ENCODE results near the gene USP6NL.

Gene USP6NL

DNA sequence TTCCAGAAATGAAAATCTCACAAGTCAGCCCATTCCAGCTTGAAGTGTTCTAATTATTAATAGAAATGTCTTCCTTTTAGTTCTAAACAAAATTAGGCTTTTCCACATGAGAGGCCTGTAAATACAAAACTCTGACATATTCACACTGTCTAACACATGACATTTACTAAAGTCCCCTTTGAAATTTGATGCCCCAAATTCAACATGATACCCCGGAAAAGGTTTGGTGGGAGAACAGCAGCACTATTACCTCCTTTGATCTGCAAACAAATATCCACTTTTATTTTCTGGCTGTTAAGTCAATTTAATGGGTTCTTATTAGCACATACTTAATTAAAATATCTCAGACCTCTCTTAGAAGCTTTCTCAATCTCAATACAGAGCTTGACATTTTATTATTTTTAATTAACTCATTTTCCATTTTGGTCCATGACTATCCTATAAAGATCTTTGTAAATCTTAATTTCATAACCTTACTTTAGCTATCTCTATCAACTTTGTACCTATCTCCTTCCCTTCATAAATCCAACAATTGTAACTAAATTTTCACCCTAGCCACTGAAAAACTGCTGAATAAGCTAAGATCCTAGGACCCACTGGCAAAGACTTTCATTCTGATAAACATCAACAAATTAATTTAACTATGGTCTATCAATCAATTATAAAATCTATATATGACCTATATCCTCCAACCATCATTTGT lies 63.2 kb downstream of the USP6NL start:
- no peak for DNase-seq

DNA sequence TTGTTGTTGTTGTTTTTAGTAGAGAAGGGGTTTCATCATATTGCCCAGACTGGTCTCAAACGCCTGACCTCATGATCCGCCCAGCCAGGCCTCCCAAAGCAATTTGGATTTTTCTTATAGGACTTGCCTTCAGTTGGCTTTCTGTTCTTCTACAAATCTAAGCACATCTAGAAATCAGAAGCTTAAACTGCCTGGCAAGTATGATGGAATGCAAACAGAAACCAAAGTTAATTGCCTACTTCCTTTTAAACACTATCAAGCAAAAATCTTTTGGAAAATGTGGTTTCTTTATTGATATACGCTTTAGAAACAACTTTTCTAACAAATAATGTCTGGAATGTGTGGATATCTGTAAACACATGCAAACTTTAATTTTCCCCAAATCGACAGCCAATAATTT lies 64.9 kb downstream of the USP6NL start:
- no peak for DNase-seq

DNA sequence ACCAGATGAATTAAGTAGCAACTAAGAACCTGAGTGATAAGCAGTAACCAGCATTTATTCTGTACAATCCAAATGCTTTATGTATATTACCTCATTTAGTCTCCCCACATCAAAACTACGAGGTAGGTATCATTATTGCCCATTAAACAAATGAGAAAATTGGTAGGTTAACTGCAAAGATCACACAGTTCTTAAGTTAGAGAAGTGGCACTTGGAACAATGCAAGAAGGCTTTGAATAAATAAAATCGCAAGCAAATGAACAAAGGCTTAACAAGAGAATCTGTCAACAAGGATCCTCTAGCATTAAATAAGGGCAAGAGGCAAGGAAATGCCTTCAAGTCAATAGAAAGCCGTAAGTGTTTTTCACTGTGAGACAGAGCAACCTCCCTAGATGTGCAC lies 70.2 kb downstream of the USP6NL start:
- no peak for DNase-seq

DNA sequence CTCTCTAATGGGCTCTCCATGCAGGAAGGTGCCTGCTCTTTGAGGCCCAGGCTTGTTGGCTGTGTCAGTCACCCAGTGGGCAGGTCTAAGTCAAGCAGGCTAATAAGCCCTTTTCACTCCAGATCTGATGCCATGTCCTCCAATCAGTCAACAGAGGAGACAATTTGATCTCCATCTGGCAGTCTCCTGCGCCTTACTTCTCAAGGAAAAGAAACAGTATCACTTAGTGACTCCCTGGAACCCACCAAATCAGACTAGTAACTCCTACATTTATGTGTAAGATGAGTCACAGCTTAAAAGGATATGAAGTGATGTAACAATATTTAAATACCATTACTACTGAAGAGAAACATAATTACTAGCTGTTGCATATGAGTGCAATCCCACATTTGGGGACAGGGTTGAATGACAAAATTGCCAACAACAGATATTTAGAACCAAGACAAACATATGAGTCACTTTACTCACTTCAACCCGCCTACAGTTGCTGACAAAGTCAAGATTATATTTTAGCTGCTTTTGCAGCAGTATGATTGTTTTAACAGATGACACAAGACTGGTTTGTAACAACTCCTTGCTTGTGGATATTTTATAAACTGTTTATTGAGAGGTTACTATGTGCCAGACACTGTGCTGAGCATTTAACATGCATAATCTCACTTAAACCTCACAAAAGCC lies 72.1 kb downstream of the USP6NL start:
- DNase-seq, result peak; percentile 71 to 91

DNA sequence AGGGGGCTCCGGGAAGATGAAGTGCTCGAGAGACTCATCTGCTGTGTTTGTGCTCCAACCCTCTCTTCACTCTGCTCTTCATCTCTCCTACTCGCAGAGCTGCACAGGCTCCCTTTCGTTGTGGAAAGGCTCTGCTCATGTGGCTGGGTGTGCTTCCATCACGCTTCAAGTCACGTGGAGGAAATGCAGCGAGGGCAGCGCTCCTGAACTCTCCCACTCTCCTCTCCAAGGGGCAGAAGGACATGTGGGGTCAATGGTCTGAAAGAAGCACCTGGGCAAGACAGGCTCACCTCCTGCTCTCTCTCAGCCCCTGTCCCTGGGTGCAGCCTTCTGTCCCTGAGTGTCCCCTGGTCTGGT lies 72.6 kb downstream of the USP6NL start:
- no peak for DNase-seq

DNA sequence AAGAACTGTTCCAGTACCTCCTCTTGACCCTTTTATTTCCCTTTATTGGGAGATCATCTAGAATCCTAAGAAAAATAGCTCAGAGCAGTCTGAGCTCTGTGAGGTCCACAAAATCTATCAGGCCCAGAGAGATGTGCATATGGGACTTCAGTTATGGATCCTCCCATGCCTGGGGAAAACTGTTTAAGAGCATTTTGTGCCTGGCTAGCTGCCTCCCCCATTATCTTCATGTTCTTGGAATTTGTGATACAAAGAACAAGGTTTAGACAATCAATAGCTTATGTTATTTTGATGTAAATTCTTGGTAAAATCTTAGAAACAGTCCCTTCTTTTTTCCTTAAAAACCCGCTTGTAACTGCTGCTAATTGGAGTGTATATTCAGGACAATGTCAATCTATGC lies 75.2 kb downstream of the USP6NL start:
- DNase-seq, result no peak

DNA sequence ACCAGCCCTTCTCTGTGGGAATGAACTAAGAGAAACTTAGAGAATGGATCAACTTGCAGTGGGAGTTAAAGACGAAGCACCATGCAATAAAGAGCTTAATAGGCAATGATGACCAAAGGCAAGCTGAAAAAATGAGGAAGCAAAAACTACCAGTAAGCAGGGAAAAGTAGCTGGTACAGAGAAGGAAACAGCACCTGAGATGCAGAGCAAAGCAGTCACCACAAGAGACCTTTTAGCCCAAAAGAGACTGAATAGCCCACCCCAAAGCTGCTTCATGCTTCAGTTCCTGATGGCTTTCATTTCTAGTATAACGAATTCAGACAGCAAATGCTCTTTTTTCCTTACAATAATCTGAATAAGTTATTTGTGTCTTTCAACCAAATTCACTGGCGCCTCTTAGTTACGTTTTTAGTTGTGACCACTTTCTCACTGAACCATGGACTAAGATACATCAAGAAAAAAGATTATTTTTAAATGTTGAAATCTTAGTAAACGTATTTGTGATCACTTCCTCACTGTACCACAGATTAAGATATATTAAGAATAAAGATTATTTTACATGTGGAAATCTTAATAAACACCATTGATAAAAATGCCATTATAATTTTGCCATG lies 76.0 kb downstream of the USP6NL start:
- DNase-seq, result no peak

DNA sequence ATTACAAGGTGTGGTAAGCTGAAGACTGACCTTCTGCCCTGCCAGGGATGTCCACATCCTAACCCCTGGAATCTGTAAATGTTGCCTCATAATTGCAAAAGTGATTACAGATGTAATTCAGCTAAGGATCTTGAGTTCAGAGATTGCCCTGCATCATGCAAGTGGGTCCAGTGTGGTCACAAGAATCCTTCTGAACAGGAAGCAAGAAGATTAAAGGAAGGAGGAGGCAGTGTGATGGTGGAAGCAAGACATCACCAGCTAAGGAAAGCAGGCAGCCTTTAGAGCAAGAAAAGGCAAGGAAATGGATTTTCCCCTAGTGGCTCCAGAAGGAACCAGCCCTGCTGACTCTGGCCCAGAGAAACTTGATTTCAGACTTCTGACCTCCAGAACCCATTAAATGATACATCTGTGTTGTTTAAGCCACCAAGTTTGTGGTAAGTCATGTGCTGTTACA lies 78.1 kb downstream of the USP6NL start:
- peak; percentile 50 to 65 for DNase-seq

DNA sequence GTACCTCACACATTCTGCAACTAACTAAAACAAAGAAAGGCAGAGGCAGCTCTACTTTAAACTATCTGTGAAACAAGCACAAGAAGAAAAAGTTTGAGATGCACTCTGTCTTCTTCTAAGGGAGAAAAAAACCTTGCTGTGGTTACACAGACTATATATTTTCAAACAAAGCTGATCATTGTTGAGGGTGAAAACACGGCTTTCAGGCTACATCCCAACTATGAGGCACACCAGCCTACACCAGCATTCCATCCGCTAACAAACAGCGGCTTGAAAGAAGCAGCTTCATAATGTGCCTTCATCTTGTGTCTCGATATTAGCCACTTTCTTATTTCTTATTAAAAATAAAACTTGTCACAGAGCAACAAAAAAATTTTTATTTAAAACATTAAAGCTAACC lies 79.1 kb downstream of the USP6NL start:
- DNase-seq, result no peak

DNA sequence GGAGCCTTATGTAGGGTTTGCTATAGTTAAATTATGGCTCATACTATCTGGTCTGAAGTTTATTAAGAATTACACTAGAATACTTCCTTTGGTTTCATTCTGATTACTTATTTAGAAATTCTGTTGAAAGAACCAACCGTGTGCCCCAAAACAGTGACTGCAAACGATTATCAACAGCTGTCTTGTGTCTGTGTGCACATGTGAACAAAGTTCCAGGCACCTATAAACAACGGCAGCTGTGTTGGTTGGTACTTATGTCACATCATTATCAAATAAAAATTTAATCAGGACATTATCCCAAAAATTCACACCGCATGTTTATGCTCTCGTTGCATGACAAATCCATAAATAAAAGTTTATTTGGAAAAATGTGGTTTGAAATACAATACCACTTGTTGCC lies 80.6 kb downstream of the USP6NL start:
- no peak for DNase-seq

DNA sequence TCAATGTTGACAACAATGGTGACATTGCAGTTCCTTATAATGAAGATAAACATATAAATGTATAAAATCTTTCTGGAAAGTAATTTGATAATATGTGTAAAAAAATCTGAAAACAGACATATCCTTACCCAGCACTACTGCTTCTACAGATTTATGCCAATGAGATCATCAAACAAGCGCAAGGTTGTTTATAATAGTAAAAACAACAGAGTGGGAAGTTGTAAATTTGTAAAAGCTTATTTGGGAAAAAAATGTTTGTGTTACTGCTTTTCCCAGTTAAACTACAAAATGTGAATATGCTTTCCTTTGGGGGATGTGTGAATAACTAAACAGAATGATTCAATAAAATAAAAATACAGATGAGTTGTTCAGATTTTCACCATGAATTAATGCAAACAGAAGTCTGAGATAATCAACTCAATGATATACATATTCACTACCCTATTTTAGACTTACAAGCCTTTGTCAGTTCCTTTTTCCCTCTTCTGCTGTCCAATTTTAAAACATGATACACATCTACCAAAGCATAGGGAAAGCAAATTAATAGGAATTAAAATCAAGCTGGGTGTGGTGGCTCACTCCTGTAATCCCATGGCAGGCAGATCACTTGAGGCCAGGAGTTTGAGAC lies 82.1 kb downstream of the USP6NL start:
- no peak for DNase-seq

DNA sequence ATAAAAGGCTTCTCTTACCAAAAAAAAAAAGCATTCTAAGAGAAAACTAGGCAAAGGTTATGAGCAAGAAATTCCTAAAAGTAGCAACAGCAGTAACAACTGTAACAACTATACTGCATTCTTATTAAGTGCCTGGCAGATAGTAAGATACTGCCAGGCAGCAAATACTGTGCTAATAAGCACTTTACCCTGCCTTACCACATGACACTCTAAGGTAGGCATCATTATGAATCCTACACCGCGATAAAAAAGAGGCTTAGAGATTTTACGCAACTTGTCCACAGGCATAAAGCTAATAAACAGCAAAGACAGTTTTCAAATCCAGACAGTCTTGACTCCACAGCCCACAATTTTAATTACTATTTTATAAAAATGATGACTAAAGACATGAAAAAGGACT lies 83.2 kb downstream of the USP6NL start:
- DNase-seq, result no peak

DNA sequence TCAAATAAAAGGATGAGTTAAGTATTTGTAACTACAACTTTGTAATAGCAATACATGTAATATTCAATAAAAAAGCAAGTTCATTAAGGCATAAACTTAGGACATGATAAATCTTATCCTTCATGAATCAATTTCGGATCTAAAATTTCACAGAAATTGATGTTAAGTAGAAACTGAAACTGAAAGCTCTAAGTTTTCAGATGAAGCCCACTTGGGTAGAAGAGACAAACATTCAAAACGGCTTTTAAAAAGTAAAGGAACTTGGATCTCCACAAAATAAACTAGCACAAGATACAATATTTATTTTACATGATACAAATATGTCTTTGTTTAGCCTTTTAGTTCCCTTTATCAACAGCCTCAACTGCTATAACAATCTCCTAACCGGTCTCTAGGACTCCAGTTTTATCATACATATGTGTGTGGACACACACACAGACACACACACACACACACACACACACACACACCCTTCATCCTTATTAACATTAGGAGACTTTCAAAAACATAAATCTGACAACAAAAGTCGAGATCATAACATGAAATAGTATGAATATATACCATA lies 83.7 kb downstream of the USP6NL start:
- DNase-seq, result no peak

DNA sequence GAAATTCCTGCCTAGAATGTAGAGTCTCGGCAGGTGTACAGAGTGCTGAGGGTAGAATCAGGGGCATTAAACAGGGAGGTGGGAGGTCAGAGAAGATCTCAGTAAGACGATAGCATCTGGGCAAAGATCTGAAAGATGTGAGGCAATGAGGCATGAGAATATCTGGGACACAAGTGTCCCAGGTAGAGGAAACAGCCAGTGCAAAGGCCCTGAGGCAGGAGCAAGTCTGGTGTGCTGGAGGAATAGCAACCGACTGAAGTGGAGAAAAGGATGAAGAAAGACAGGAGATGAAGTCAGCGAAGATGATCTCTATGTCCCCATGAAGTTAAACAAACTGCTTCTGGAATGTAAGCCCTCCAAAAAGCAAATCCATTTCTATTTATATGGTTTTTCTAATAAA lies 84.4 kb downstream of the USP6NL start:
- DNase-seq, result no peak

DNA sequence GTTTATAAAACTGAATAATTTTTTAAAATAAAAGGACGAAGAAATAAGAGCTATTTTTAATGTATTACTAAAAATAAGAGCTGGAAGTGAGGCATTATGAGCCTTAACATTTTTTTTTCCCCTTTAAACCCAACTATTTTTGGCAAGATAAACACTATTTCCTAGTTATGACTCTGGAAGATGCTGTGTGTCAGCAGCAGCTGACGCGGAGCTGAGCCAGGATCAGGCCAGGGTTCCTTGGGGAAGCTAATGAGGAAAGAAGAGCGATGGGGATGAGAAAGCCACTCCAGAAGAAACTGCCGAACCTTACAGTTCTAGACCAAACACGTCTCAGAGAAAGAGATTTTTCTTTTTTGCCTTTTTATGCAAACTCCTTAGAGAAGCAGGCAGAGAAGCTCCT lies 85.9 kb downstream of the USP6NL start:
- DNase-seq, result no peak

DNA sequence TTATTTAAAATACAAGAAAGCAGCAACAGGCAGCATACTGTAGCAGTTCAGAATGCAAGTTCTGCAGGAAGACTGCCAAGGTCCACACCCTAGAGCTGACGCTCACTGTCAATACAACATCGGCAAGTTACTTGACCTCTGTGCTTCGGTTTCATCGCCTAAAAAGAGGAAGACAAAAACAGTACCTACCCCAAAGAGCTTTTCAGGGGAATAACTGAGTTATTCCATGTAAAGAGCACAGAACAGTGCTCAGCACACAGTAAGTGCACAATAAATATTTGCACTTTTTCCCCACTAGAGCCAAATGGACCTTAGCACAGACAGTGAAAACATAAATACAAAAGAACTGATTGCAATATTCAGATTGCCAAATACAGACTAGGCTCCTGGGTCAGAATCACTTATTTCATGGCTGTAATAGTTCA lies 88.6 kb downstream of the USP6NL start:
- DNase-seq, result peak; percentile 36 to 50

DNA sequence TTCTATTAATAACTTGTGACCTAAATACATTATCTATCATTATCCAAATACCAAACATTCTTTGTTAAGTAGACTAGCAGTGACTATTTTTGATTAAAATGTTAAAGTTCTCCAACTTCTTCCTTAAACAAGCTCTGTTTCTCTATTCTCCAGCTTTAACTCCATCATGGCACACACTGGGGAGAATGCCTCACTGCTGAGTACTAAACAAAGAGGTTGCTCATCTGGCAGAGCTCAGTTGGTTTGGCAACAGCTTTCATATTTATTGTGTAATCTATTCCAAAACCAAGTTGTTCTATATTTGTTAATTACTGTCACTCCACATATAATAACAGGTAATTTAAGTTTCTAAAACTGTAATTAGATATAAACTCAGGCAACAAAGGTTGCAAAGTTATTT lies 89.6 kb downstream of the USP6NL start:
- peak; percentile 31 to 50 for DNase-seq

DNA sequence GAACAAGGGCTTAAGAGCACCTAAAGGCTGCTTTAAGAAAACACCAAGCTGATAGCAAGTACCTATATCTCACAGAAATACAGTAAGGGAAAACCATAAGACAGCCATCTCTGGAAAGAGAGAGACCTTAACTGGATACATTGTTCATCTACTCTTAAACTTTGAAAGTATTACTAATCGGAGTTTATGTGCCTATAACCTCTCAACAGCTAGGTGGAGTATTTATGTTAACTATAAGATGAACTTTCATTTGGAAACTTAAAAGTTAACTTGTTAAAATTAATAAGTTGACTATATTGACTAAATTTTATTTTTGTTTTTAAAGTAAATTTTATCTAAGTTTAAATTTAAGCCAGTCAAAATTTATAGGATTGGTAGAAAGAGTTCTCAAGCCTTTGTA lies 90.6 kb downstream of the USP6NL start:
- no peak for DNase-seq

DNA sequence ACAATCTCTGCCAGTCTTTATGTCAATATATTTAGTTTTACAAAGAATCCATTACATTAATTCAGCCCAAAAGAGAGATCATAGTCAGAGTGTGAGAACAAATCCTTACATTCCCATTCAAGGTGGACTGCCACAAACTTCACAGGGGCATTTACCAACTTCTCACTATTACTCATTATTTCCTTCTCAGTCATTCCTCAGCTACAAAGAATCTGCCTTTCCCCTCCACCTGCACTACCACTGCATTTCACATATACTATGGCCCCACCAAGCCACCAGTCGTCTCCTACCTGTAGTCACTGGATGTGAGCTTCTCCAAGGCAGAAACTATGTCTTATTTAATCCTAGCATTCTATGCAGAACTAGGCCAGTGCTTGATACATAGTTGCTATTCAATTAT lies 94.3 kb downstream of the USP6NL start:
- DNase-seq, result no peak

DNA sequence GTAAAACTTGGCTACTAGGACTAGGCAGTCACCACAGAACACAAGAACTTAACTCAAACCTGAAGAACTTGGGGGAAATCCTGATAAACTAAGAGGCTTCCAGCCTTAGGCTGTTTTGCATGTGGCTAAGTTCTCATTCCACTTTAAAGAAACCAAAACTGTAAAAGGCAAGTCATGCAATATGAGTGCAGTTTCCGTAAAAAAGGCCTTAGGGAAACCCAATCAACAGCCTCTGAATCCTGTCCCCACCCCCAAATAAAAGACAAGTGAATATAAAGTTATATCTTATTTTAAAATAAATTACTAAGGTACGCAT lies 95.1 kb downstream of the USP6NL start:
- peak; percentile 61 to 71 for DNase-seq

DNA sequence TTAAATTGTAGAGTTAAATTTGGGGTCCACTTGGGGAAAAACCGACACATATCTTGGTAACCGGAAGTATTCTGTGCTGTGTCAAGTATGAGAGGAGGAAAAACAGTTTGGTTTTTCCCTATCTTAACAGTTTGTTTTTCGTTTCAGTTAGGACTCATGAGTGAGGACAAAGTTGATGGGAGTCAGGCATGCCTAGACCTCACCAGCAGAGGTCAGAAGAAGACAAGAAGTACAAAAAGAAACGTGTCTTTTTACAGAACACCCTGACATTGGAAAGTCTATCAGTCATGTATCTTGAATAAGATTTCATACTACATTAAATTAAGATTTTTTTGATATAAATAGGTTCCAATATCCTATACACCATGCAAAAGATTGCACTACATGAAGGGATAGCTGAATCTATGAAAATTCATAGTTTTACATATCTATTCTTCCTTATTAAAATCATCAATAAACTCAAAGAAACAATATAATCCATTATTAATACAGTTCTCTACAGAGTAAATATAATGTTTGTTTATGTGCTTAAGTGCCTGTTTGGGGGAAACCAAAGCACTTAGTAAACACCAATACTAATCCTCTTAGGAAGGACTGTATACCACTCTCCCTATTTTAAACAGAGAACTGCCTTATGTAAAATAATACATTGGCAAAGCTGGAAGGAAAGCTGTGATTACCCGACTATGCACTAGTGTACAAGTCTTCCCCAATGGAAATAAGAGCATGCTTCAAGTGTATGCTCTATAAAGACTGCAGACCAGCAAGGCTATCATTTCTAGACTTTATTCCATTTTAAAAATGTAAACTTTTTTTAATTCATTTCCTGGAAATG lies 95.6 kb downstream of the USP6NL start:
- DNase-seq, result peak; percentile 65 to 80

DNA sequence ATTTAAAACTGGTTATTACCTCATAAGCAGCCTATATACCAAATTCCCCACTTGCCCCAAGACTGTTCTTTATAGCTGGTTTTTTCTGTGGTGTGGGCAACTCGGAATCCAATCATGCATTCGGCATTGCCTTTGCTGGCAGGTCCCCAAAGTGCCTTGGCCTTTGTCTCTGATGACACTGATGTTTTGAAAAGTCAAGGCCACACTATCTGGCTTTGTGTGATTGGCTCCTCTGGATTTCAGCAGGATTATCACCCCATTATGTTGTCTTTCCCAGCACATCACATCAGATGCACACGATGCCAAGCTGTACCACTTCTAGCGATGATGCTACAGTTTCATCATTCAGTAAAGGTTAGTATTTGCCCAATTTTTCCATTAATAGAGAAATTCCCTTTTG lies 97.7 kb downstream of the USP6NL start:
- DNase-seq, result no peak

DNA sequence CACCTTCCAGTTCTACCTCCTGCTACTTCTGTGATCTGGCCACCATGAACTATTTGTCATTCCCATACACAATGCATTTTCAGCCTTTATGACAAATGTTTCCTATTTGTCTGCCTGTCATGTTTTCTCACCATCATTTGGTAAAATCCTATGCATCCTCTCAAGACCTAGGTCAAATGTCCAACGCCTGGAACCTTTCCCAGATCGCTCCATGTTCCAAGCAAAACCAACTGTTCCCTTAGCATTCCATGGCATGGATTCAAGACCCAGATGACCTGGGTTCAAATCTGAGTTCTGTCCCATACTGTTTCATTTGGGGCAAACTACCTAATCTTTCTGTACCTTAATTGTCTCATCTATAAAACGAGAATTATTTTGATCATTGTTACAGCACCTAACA lies 98.9 kb downstream of the USP6NL start:
- DNase-seq, result no peak

Data from inflammatory macrophage treated with lipopolysaccharide for 1 hour (primary cell).